GM19023 (cell line): ENCODE data around the gene DAB1.

Source experiments
- ATAC-seq: cut with Tn5 transposase; IDR thresholded peaks from one replicate; pipeline ENCODE4 v1.9.1; 2021; ENCODE audit warnings: mild to moderate bottlenecking, moderate library complexity; ENCODE audit not compliant: unreplicated experiment

The DAB1 gene

GRCh38 chr1:57423656-57424211 is at the start of gene DAB1:
Gene DAB1, minus strand, starts transcription at chr1:57424060. Its CDS starts 133,030 bp downstream, at chr1:57291030.
- no peak for ATAC-seq

- no peak for ATAC-seq
Measured at GRCh38 chr1:57473448-57473847, 49.6 kb upstream of the DAB1 start.

- ATAC-seq = no peak
Measured at GRCh38 chr1:57471995-57472394, 48.1 kb upstream of the DAB1 start.

GRCh38 chr1:57470036-57470435 is 46.2 kb upstream of the DAB1 start:
- no peak for ATAC-seq

- ATAC-seq = no peak
Measured at GRCh38 chr1:57468641-57469523, 45.0 kb upstream of the DAB1 start.

DNA sequence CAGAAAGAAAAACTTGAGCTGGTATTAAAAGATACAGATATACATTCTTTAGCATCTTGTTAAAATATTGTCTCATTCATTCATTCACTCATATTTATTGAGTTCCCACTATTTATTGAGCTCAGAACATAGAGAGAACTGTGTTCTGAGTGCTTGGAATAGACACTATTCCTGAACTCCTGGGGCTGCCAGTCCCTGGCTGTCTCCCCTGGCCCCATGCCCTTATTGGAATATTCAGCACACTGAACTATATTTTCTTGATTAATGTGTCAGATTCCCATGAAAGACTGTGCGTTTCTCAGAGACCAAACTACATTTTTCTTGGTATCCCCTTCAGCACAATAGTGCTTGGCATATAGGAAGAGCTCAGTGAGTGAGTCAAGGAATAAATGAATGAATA is 44.0 kb upstream of the DAB1 start:
- no peak for ATAC-seq

DNA sequence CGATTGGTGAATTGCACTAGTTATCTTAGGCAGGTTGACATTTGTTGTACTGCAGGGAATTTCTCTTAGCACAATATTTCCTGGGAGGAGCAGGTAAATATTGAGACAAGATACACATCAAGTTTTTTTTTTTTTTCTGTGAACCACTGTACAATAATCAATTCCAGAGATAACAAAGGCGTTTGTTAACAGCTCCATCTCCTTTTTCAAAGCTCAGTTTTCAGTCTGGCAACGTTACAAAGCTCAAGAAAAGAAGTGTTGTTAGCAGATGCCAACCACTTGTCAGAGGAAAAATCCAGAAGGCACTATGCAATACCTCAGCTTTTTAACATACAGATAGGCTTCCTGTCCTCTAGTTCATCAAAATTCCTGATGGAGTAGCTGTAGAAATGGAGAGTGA is 40.9 kb upstream of the DAB1 start:
- ATAC-seq = no peak

GRCh38 chr1:57463343-57463742 is 39.5 kb upstream of the DAB1 start:
- ATAC-seq = no peak

GRCh38 chr1:57461405-57461804 is 37.5 kb upstream of the DAB1 start:
- no peak for ATAC-seq

- no peak for ATAC-seq
Measured at GRCh38 chr1:57451516-57451915, 27.7 kb upstream of the DAB1 start.

- no peak for ATAC-seq
Measured at GRCh38 chr1:57450981-57451380, 27.1 kb upstream of the DAB1 start.

- ATAC-seq = no peak
Measured at GRCh38 chr1:57447551-57447950, 23.7 kb upstream of the DAB1 start.

DNA sequence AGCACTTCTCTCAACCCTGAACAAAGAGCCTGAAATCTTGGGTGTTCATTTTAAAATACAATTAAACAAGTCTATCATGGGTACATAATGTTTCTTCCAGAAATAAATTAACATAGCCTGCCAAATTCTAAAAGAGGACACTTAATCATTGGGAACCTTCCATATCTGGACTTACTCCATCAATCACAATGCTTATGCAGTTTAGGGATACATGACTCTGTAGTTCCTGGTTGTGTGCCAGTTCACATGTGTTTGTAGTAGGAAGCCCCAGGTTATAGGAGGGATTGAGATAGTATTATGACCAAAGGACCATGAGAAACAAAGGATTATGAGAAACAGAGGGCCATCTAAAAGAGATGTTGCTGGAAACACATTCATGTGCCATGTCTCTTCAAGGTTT is 19.1 kb upstream of the DAB1 start:
- ATAC-seq = no peak

DNA sequence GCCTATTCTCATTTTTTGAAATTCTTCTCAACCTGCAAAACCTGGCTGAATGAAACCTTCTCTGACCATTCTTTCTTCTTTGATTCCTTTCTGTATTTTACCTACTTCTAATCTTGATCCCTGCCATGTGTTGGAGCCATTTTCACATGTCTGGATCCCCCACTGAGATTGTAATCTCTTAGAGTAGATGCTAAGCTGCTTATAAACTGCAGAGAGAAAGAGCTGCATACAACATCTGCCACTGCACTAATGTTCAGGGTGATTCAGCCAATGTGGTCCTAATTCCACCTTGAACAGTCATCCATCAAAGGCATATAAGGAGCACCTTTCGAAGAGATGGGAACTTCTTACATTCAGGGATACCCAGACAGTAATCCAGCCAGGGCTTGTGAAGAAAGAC is 16.2 kb upstream of the DAB1 start:
- no peak for ATAC-seq

- no peak for ATAC-seq
Measured at GRCh38 chr1:57431400-57431799, 7.5 kb upstream of the DAB1 start.

DNA sequence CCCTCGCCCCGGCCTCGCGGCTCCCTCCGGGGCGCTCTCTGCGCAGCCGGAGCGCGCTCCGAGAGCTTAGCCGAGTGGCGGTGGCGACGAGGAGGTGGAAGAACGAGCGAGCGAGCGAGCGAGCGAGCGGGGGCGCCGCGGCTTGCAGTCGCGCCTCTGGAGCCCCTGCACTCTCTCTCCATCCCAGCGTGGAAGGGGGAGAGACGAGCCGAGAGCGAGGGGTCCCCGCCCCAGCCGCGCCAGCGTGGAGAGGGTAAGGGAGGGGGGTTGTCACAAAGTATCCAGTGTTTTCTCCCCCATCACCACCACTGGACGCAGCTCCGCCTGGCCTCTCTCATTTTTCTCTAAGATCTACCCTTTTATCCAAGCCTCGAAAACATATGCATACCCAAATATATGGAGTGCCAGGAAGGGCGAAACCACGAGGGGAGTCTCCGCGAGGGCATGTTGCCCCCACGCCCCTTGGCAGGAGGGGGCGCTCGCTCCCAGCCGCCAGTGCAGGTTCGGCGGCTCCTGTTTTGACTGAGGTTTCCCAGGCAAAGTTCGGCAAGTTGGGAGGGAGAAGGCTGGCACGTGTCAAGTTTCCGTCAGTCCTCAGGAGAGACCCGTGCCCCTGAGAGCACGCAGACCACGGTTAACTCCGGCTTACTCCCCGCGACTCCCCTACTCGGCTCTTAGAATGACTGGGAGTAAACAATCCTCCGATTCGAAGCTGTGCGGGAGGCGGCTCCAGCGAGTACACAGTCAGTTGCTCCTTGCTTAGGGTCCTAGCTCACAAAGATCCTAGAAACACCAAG is 569 bp upstream of the DAB1 start:
- no peak for ATAC-seq

DNA sequence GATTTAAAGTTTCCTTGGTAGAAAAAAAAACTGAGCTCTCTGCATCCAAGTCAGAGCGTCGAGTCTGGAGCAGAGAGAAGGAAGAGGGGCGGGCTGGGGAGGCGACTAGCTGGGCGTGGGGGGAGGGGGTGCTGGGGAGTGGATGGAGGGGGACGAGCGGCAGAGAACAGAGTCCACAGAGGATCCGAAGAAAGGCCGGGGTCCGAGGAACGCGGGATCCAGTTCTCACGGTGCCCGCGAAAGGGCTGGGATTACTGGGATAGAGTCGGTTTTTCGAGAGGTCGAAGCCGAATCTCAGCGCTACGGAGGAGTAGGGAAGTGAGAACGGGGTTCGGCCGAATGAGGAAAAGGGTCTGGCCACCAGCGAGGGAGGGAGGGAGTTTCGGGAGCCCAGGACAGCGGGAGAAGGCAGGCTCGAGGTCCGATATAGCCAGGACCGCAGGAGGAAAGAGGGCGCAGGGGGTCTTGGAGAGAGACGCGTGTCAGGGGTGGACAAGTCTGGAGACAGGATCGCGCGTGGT is 665 bp downstream of the DAB1 start:
- ATAC-seq = no peak

DNA sequence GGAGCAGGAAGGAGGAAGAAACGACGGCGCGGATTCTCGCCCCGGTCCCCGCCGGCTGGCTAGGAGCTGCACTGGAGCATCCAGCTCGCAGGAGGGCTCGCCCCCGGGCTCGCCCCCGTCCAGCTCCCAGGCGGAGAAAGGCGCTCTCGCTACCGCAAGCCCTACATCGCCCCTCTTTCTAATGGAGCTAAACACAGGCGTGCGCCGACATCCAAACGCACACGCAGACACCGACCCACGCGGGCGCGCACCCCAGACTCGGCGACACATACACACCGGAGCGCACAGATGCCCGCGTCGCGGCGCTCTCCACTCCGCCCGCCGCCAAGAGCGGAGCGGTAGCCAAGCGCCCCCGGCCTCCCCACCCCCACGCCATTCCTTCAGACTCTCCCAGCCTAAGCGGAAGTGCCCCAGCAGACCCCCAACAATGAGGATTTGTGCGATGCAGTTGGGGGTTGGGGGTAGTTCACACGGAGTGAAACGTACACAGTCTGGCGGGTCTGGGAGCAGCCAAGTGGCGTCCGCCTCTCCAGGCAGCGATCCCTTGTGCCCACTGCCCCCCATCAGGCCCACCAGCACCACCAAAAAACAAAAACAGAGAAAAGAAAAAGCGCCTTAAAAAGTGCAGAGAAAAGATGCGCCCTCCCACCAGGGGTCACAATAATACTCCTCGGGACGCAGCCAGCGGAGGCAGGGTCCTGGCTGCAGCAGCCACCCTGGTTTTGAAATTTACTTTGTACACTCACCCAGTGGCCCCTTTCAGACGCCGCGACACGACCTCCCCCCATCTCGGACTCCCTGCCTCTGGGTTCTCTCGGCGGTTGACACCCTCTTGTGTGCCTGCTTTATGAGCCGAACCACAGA is 1.4 kb downstream of the DAB1 start:
- ATAC-seq = no peak

DNA sequence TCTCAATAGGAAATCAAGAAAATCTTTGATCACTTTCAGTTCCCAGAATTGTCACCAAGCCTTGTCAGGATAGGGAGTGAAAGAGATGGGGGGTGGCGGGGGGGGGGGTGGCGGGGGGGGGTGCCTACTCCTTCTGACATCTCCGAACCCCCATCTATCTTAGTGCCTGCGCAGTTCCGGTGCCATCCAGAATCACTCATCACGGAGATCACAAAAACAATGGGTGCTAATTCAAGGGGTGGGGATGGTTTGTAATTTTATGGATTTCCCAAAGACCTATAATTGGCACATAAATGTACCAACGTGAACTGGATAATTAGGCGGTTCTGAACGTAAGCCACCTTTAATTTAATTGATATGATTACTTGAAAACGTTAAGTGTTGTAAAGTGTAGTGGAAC is 2.1 kb downstream of the DAB1 start:
- no peak for ATAC-seq

- no peak for ATAC-seq
Measured at GRCh38 chr1:57420981-57421785, 2.7 kb downstream of the DAB1 start.
